ENCODE data around the gene STK32B. TPM values are rescaled to one million over a fixed set of nuclear protein-coding genes. Genes with fewer than 3 reads are reported as not detected.

Gene STK32B
- total RNA-seq, 1 experiment from 2014 or later: 16.8 TPM

- no peak for DNase-seq (ENCODE audit: low spot score)
Measured at GRCh38 chr4:5124876-5125275, 73.6 kb downstream of the STK32B start.

GRCh38 chr4:5125321-5125720, 74.0 kb downstream of the STK32B start:
- DNase-seq (ENCODE audit: low spot score): no peak

- no peak for DNase-seq (ENCODE audit: low spot score)
Measured at GRCh38 chr4:5126231-5126630, 75.0 kb downstream of the STK32B start.

GRCh38 chr4:5126857-5127256, 75.6 kb downstream of the STK32B start:
- DNase-seq (ENCODE audit: low spot score): no peak

GRCh38 chr4:5127556-5127955, 76.3 kb downstream of the STK32B start:
- DNase-seq (ENCODE audit: low spot score): peak; percentile 26

- DNase-seq (ENCODE audit: low spot score): no peak
Measured at GRCh38 chr4:5128569-5128968, 77.3 kb downstream of the STK32B start.

GRCh38 chr4:5133201-5133600, 81.9 kb downstream of the STK32B start:
- no peak for DNase-seq (ENCODE audit: low spot score)

GRCh38 chr4:5133933-5134594, 82.8 kb downstream of the STK32B start:
- DNase-seq (ENCODE audit: low spot score): no peak

- peak; percentile 88 for DNase-seq (ENCODE audit: low spot score)
Measured at GRCh38 chr4:5134620-5135019, 83.3 kb downstream of the STK32B start.

- DNase-seq (ENCODE audit: low spot score): no peak
Measured at GRCh38 chr4:5137226-5137625, 85.9 kb downstream of the STK32B start.

GRCh38 chr4:5137927-5138326, 86.6 kb downstream of the STK32B start:
- DNase-seq (ENCODE audit: low spot score): no peak

GRCh38 chr4:5138389-5138788, 87.1 kb downstream of the STK32B start:
- DNase-seq (ENCODE audit: low spot score): no peak

- DNase-seq (ENCODE audit: low spot score): no peak
Measured at GRCh38 chr4:5139141-5139540, 87.9 kb downstream of the STK32B start.

- DNase-seq (ENCODE audit: low spot score): no peak
Measured at GRCh38 chr4:5141802-5142201, 90.5 kb downstream of the STK32B start.

GRCh38 chr4:5142726-5143125, 91.4 kb downstream of the STK32B start:
- peak; percentile 56 for DNase-seq (ENCODE audit: low spot score)

GRCh38 chr4:5143306-5143861, 92.1 kb downstream of the STK32B start:
- DNase-seq (ENCODE audit: low spot score): no peak

GRCh38 chr4:5143940-5144339, 92.7 kb downstream of the STK32B start:
- no peak for DNase-seq (ENCODE audit: low spot score)

GRCh38 chr4:5144384-5144783, 93.1 kb downstream of the STK32B start:
- DNase-seq (ENCODE audit: low spot score): no peak

GRCh38 chr4:5146248-5146647, 95.0 kb downstream of the STK32B start:
- DNase-seq (ENCODE audit: low spot score): no peak

GRCh38 chr4:5152521-5152920, 101.2 kb downstream of the STK32B start:
- DNase-seq (ENCODE audit: low spot score): no peak

GRCh38 chr4:5156682-5157081, 105.4 kb downstream of the STK32B start:
- no peak for DNase-seq (ENCODE audit: low spot score)

- DNase-seq (ENCODE audit: low spot score): no peak
Measured at GRCh38 chr4:5157791-5158770, 106.8 kb downstream of the STK32B start.

GRCh38 chr4:5158825-5159224, 107.5 kb downstream of the STK32B start:
- no peak for DNase-seq (ENCODE audit: low spot score)

Measured in H4 (cell line).